Measurements from ENCODE around the gene SLC36A3. TPM values are rescaled to one million over a fixed set of nuclear protein-coding genes. Genes with fewer than 3 reads are reported as not detected.

The SLC36A3 gene
- total and polyA plus RNA-seq, 2 donors from 2014 or later, result not detected

DNA sequence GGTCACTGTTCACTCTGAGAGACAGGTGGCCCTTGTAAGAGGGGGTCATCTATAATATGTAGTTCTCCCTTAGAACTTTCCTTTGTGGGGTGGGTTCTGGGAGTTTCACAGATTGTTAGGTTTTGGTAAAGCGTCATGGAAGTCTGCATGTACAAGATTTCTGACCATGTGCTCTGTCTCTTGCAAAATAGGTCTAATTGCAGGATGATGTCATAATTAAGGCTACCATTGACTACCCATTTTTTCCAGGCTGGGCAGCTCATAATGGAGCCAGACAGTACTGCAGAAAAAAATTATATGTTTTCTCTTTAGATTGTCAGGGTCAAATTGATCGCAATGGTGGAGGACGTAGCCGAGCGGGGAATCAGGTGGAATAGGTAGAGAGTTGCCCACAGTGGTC is 54.3 kb downstream of the SLC36A3 start:
- H3K9me3 ChIP-seq (ENCODE audit: control insufficient read depth in 2 of 3, insufficient read depth in 1 of 3, low read length in 3 of 3), result no peaks in the 10 kb centered on the region
- no peaks in the 10 kb centered on the region for H3K27me3 ChIP-seq (ENCODE audit: control insufficient read depth, insufficient read depth, low read length)
- no peak overlapping the region for H3K9ac ChIP-seq (ENCODE audit: low read length in 3 of 3)
- no peak for FAIRE-seq
- intact Hi-C loops (cut with DNase I), result no loop called here
- H3K27ac ChIP-seq (ENCODE audit: low read depth in 2 of 2, low read length in 2 of 2), result no peak overlapping the region
- no peak for DNase-seq
- peaks cover 0 to 10% (median 9%) of the 10 kb centered on the region in 3 donors for H3K4me1 ChIP-seq (ENCODE audit: control insufficient read depth in 2 of 3, insufficient read depth in 2 of 3, low read depth in 1 of 3, low read length in 3 of 3)
- TF ChIP-seq, protein P1, sequence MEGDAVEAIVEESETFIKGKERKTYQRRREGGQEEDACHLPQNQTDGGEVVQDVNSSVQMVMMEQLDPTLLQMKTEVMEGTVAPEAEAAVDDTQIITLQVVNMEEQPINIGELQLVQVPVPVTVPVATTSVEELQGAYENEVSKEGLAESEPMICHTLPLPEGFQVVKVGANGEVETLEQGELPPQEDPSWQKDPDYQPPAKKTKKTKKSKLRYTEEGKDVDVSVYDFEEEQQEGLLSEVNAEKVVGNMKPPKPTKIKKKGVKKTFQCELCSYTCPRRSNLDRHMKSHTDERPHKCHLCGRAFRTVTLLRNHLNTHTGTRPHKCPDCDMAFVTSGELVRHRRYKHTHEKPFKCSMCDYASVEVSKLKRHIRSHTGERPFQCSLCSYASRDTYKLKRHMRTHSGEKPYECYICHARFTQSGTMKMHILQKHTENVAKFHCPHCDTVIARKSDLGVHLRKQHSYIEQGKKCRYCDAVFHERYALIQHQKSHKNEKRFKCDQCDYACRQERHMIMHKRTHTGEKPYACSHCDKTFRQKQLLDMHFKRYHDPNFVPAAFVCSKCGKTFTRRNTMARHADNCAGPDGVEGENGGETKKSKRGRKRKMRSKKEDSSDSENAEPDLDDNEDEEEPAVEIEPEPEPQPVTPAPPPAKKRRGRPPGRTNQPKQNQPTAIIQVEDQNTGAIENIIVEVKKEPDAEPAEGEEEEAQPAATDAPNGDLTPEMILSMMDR (IDR thresholded peaks at IDR 0.05; ENCODE audit: borderline replicate concordance, extremely low read depth, insufficient read depth), result no peak
- H3K36me3 ChIP-seq (ENCODE audit: control insufficient read depth in 2 of 3, insufficient read depth in 3 of 3, low read length in 3 of 3), result no peaks in the 10 kb centered on the region
- H3K4me3 ChIP-seq (ENCODE audit: low read length in 3 of 3), result no peak overlapping the region

DNA sequence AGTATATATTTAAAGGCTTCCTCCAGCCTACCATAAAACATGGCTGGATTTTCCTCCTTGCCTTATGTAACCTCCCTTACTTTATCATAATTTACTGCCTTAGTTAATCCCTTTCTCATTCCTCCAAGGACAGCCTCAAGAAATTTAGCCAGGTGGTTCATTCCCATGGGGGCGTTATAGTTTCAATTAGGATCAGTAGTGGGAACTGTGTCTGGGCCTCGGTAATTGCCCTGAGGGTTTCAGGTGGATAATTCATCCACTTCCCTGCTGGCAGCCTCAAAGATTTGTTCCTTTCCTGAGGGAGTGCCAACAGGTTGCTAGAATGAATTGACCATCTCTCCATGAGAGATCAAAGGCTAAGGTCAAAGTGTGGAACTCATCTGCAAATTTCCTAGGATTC is 54.9 kb downstream of the SLC36A3 start:
- FAIRE-seq, result no peak
- no peak overlapping the region for H3K4me3 ChIP-seq (ENCODE audit: low read length in 3 of 3)
- H3K27me3 ChIP-seq (ENCODE audit: control insufficient read depth, insufficient read depth, low read length), result no peaks in the 10 kb centered on the region
- H3K36me3 ChIP-seq (ENCODE audit: control insufficient read depth in 2 of 3, insufficient read depth in 3 of 3, low read length in 3 of 3), result no peaks in the 10 kb centered on the region
- DNase-seq, result no peak
- no peak overlapping the region for H3K27ac ChIP-seq (ENCODE audit: low read depth in 2 of 2, low read length in 2 of 2)
- no peak overlapping the region for H3K9ac ChIP-seq (ENCODE audit: low read length in 3 of 3)
- intact Hi-C loops (cut with DNase I), result no loop called here
- H3K4me1 ChIP-seq (ENCODE audit: control insufficient read depth in 2 of 3, insufficient read depth in 2 of 3, low read depth in 1 of 3, low read length in 3 of 3), result peaks cover 0 to 5% (median 4%) of the 10 kb centered on the region in 3 donors
- no peaks in the 10 kb centered on the region for H3K9me3 ChIP-seq (ENCODE audit: control insufficient read depth in 2 of 3, insufficient read depth in 1 of 3, low read length in 3 of 3)
- TF ChIP-seq, protein P1 (IDR thresholded peaks at IDR 0.05; ENCODE audit: borderline replicate concordance, extremely low read depth, insufficient read depth), result no peak

DNA sequence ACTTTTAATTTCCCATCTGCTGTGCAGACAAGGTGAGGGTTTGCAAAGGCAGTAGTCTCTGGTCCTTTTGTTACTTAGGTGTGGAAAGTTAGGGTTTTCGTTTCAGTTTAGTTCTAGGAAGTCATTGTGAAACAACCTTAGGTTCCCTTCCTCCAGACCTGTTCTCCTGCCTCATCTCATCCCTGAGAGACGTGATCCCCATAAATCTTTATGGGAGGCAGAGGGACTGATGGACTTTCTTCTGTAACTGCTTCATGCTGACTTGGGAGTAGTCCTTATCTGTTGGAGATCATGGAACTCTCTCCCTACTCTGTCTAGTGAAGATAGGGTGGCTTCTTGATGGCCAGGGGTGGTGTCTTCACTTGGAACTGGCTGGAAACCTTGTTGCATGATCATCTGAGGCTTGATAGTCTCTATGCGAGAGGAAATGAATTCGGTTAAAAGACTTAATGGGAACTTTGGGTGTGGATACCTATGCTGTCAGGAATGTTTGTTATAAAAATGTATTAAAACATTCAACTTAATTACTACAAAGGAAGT is 57.8 kb downstream of the SLC36A3 start:
- Histone ChIP-seq H3K27ac (ENCODE audit: low read depth in 2 of 2, low read length in 2 of 2) (no peak overlapping the region), H3K27me3 (ENCODE audit: control insufficient read depth, insufficient read depth, low read length) (no peaks in the 10 kb centered on the region), H3K9me3 (ENCODE audit: control insufficient read depth in 2 of 3, insufficient read depth in 1 of 3, low read length in 3 of 3) (no peaks in the 10 kb centered on the region), H3K4me3 (ENCODE audit: low read length in 3 of 3) (no peak overlapping the region), H3K36me3 (ENCODE audit: control insufficient read depth in 2 of 3, insufficient read depth in 3 of 3, low read length in 3 of 3) (no peaks in the 10 kb centered on the region), H3K9ac (ENCODE audit: low read length in 3 of 3) (no peak overlapping the region), H3K4me1 (ENCODE audit: control insufficient read depth in 2 of 3, insufficient read depth in 2 of 3, low read depth in 1 of 3, low read length in 3 of 3) (no peaks in the 10 kb centered on the region)
- TF ChIP-seq, protein P1 (IDR thresholded peaks at IDR 0.05; ENCODE audit: borderline replicate concordance, extremely low read depth, insufficient read depth), result no peak
- FAIRE-seq, result no peak
- no peak for DNase-seq
- intact Hi-C loops (cut with DNase I), result no loop called here

DNA sequence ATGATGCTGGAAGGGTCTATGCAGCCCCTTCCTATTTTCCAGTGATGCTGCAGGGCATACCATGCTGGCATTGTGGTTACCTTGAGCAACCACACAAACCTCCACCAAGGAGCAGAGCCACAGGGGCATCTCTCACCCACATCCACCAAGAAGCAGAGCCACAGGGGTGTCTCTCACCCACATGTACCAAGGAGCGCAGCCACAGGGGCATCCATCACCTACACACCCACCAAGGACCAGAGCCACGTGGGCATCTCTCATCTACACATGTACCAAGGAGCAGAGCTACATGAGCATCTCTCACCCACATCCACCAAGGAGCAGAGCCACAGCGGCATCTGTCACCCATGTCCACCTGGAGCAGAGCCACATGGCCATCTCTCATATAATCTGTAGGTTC is 59.4 kb downstream of the SLC36A3 start:
- no peak for DNase-seq
- TF ChIP-seq, protein P1 (IDR thresholded peaks at IDR 0.05; ENCODE audit: borderline replicate concordance, extremely low read depth, insufficient read depth), result no peak
- H3K27ac ChIP-seq (ENCODE audit: low read depth in 2 of 2, low read length in 2 of 2), result no peak overlapping the region
- H3K9me3 ChIP-seq (ENCODE audit: control insufficient read depth in 2 of 3, insufficient read depth in 1 of 3, low read length in 3 of 3), result no peaks in the 10 kb centered on the region
- no peak overlapping the region for H3K4me3 ChIP-seq (ENCODE audit: low read length in 3 of 3)
- H3K4me1 ChIP-seq (ENCODE audit: control insufficient read depth in 2 of 3, insufficient read depth in 2 of 3, low read depth in 1 of 3, low read length in 3 of 3), result no peaks in the 10 kb centered on the region
- intact Hi-C loops (cut with DNase I), result no loop called here
- no peaks in the 10 kb centered on the region for H3K36me3 ChIP-seq (ENCODE audit: control insufficient read depth in 2 of 3, insufficient read depth in 3 of 3, low read length in 3 of 3)
- H3K27me3 ChIP-seq (ENCODE audit: control insufficient read depth, insufficient read depth, low read length), result no peaks in the 10 kb centered on the region
- no peak overlapping the region for H3K9ac ChIP-seq (ENCODE audit: low read length in 3 of 3)
- FAIRE-seq, result no peak

Data from kidney (tissue), 14 donors.